H1 (cell line): ENCODE measurements around the gene EXOSC7. TPM values are rescaled to one million over a fixed set of nuclear protein-coding genes. Genes with fewer than 3 reads are reported as not detected.

ENCODE experiments used
- CTCF ChIA-PET: fragments of 300-600 bp; sonication (Branson Sonifier 250); formaldehyde crosslinking; loops from one replicate; lab custom pipeline; 2021; ENCODE audit not compliant: partially characterized antibody; lab: Charles Lee
- POLR2A ChIA-PET: fragments of 300-600 bp; sonication (Branson Sonifier 250); formaldehyde crosslinking; loops from one replicate; lab custom pipeline; 2021; ENCODE audit warnings: inconsistent platforms; ENCODE audit not compliant: partially characterized antibody; lab: Charles Lee
- DNase-seq, 2 experiments: peaks; one replicate each; pipeline versions ENCODE4 v3.0.0 to v3.0.0-alpha.2; 2010 to 2022; ENCODE audit warnings: low spot score in 2 of 2, low read depth in 1 of 2, mixed read lengths in 1 of 2
- FAIRE-seq: peaks from 2 replicates; lab custom pipeline; 2011; peaks lifted over from hg19 to GRCh38; lab: Jason Lieb, UNC
- H2AFZ ChIP-seq: 2 replicates; pipeline ENCODE4 v1.8.1; 2012; ENCODE audit warnings: low read length, inconsistent platforms
- H2AK5ac ChIP-seq: 2 replicates; pipeline ENCODE4 v1.6.1; 2013; ENCODE audit warnings: low read depth, low read length
- H2BK120ac ChIP-seq: replicated peaks from 2 replicates; pipeline ENCODE3; 2013; ENCODE audit warnings: low read depth, low read length, inconsistent platforms
- H2BK12ac ChIP-seq: 2 replicates; pipeline ENCODE4 v1.6.1; 2013; ENCODE audit warnings: low read depth, low read length
- H2BK15ac ChIP-seq: 2 replicates; pipeline ENCODE4 v1.6.1; 2013; ENCODE audit warnings: low read length
- H2BK20ac ChIP-seq: 2 replicates; pipeline ENCODE4 v1.6.1; 2013; ENCODE audit warnings: low read length
- H2BK5ac ChIP-seq: 2 replicates; pipeline ENCODE4 v1.6.1; 2013; ENCODE audit warnings: low read depth, low read length
- H3K14ac ChIP-seq: 2 replicates; pipeline ENCODE4 v1.6.1; 2013; ENCODE audit warnings: inconsistent platforms; ENCODE audit not compliant: insufficient read length
- H3K18ac ChIP-seq: 2 replicates; pipeline ENCODE4 v1.6.1; 2013; ENCODE audit warnings: low read length; ENCODE audit errors: extremely low read depth
- H3K23ac ChIP-seq: 2 replicates; pipeline ENCODE4 v1.6.1; 2013; ENCODE audit warnings: inconsistent platforms; ENCODE audit not compliant: insufficient read length
- H3K23me2 ChIP-seq: 2 replicates; pipeline ENCODE4 v1.6.1; 2013; ENCODE audit warnings: low read depth, low read length
- H3K27ac ChIP-seq: 2 replicates; pipeline ENCODE4 v1.6.1; 2011; ENCODE audit warnings: low read depth, low read length, inconsistent platforms
- H3K27me3 ChIP-seq, 4 experiments: replicated peaks in 1 of 4; 1 replicate in 1 of 4; 2 replicates in 3 of 4; pipeline versions ENCODE4 v1.6.1 to v1.8.1; 2011 to 2013; ENCODE audit warnings: low read length in 3 of 4, mild to moderate bottlenecking in 3 of 4, inconsistent platforms in 2 of 4, mixed read lengths in 2 of 4, moderate library complexity in 1 of 4; ENCODE audit not compliant: control insufficient read depth in 3 of 4, insufficient read depth in 3 of 4; ENCODE audit errors: extremely low read depth in 1 of 4
- H3K36me3 ChIP-seq, 4 experiments: 2 replicates each; pipeline versions ENCODE4 v1.6.1 to v1.8.1; 2011 to 2013; ENCODE audit warnings: mild to moderate bottlenecking in 4 of 4, low read length in 3 of 4, moderate library complexity in 2 of 4, control low read depth in 1 of 4, inconsistent platforms in 1 of 4; ENCODE audit not compliant: insufficient read depth in 4 of 4, control insufficient read depth in 2 of 4
- H3K4ac ChIP-seq: replicated peaks from 2 replicates; pipeline ENCODE3; 2013; ENCODE audit warnings: low read length, low read depth, mixed read lengths, inconsistent platforms; ENCODE audit not compliant: insufficient read length
- H3K4me1 ChIP-seq, 4 experiments: replicated peaks in 1 of 4; 1 replicate in 1 of 4; 2 replicates in 3 of 4; pipeline versions ENCODE4 v1.6.1 to v1.8.1; 2011 to 2013; ENCODE audit warnings: low read length in 3 of 4, inconsistent platforms in 2 of 4, mixed read lengths in 1 of 4; ENCODE audit not compliant: insufficient read depth in 4 of 4, control insufficient read depth in 3 of 4
- H3K4me2 ChIP-seq, 2 experiments: 2 replicates each; pipeline versions ENCODE4 v1.6.1 to v1.8.1; 2011 to 2013; ENCODE audit warnings: low read depth in 2 of 2, low read length in 2 of 2, control low read depth in 1 of 2, inconsistent platforms in 1 of 2, mild to moderate bottlenecking in 1 of 2; ENCODE audit not compliant: insufficient read depth in 1 of 2
- H3K4me3 ChIP-seq, 4 experiments: fragments of 200-600, 300-600 bp in 1 of 4; sonication (generic), shearing (Covaris generic), sonication (Bioruptor Twin) in 1 of 4; 2 replicates each; pipeline versions ENCODE4 v1.5.1 to v1.8.1; 2011 to 2016; ENCODE audit warnings: low read length in 4 of 4, low read depth in 3 of 4, control low read depth in 2 of 4, inconsistent platforms in 2 of 4, mild to moderate bottlenecking in 2 of 4, mixed read lengths in 1 of 4, moderate library complexity in 1 of 4; ENCODE audit not compliant: insufficient read depth in 2 of 4; ENCODE audit errors: extremely low read depth in 1 of 4
- H3K56ac ChIP-seq: replicated peaks from 2 replicates; pipeline ENCODE3; 2013; ENCODE audit warnings: low read depth, mild to moderate bottlenecking, mixed read lengths, low read length, inconsistent platforms; ENCODE audit not compliant: insufficient read length
- H3K79me1 ChIP-seq: 2 replicates; pipeline ENCODE4 v1.6.1; 2013; ENCODE audit warnings: low read depth, low read length, control low read depth
- H3K79me2 ChIP-seq, 2 experiments: 2 replicates each; pipeline versions ENCODE4 v1.6.1 to v1.8.1; 2012 to 2013; ENCODE audit warnings: low read length in 2 of 2, mild to moderate bottlenecking in 2 of 2, inconsistent platforms in 1 of 2; ENCODE audit not compliant: insufficient read depth in 2 of 2, control insufficient read depth in 1 of 2
- H3K9ac ChIP-seq, 4 experiments: replicated peaks in 1 of 4; 1 replicate in 1 of 4; 2 replicates in 3 of 4; pipeline versions ENCODE4 v1.6.1 to v1.8.1; 2011 to 2013; ENCODE audit warnings: low read depth in 3 of 4, low read length in 3 of 4, control low read depth in 2 of 4, mild to moderate bottlenecking in 2 of 4, moderate library complexity in 2 of 4, inconsistent platforms in 1 of 4; ENCODE audit errors: extremely low read depth in 1 of 4
- H3K9me3 ChIP-seq, 2 experiments: 2 replicates each; pipeline versions ENCODE4 v1.6.1 to v1.8.1; 2012 to 2013; ENCODE audit warnings: mild to moderate bottlenecking in 2 of 2, moderate library complexity in 2 of 2, control low read depth in 1 of 2, inconsistent platforms in 1 of 2, low read depth in 1 of 2, low read length in 1 of 2, mixed read lengths in 1 of 2; ENCODE audit not compliant: insufficient read depth in 2 of 2
- H4K20me1 ChIP-seq, 2 experiments: replicated peaks in 1 of 2; 2 replicates each; pipeline versions ENCODE3 to v1.8.1; 2011 to 2013; ENCODE audit warnings: inconsistent platforms in 2 of 2, low read length in 2 of 2, mild to moderate bottlenecking in 1 of 2; ENCODE audit not compliant: insufficient read depth in 2 of 2, control insufficient read depth in 1 of 2
- H4K5ac ChIP-seq: 2 replicates; pipeline ENCODE4 v1.6.1; 2013; ENCODE audit warnings: low read length, low read depth, mixed read lengths, inconsistent platforms; ENCODE audit not compliant: insufficient read length
- H4K8ac ChIP-seq: 2 replicates; pipeline ENCODE4 v1.8.0; 2013; ENCODE audit warnings: mild to moderate bottlenecking, moderate library complexity, low read length, inconsistent platforms; ENCODE audit not compliant: insufficient read depth; ENCODE audit errors: extremely low read depth
- H4K91ac ChIP-seq: replicated peaks from 2 replicates; pipeline ENCODE3; 2013; ENCODE audit warnings: low read length, mixed read lengths, inconsistent platforms; ENCODE audit not compliant: insufficient read length
- JUND ChIP-seq: IDR thresholded peaks from 2 replicates; pipeline ENCODE4 v1.6.1; 2011; ENCODE audit warnings: mild to moderate bottlenecking, improper control_type of control experiment, low read length
- NANOG ChIP-seq: IDR thresholded peaks from 2 replicates; pipeline ENCODE4 v1.6.1; 2011; ENCODE audit warnings: low read length, low read depth, mild to moderate bottlenecking, inconsistent platforms; ENCODE audit not compliant: insufficient read depth, poor library complexity, severe bottlenecking
- NRF1 ChIP-seq: IDR thresholded peaks from 2 replicates; pipeline ENCODE4 v1.6.1; 2011; ENCODE audit warnings: mild to moderate bottlenecking, low read depth, low read length, improper control_type of control experiment
- POU5F1 ChIP-seq: IDR thresholded peaks from 2 replicates; pipeline ENCODE4 v1.6.1; 2011; ENCODE audit warnings: low read depth, mild to moderate bottlenecking, low read length, moderate library complexity
- RBBP5 ChIP-seq: IDR thresholded peaks from 2 replicates; pipeline ENCODE4 v1.7.1; 2012; ENCODE audit warnings: low read depth, mild to moderate bottlenecking, inconsistent platforms, low read length, moderate library complexity, borderline replicate concordance
- RFX5 ChIP-seq: IDR thresholded peaks from 2 replicates; pipeline ENCODE4 v1.6.1; 2011; ENCODE audit warnings: low read depth, low read length, improper control_type of control experiment, borderline replicate concordance
- SIRT6 ChIP-seq: IDR thresholded peaks from one replicate; pipeline ENCODE4 v1.7.1; 2012; ENCODE audit warnings: low read length, inconsistent platforms
- SP2 ChIP-seq: IDR thresholded peaks from 2 replicates; pipeline ENCODE4 v1.6.1; 2012; ENCODE audit warnings: mild to moderate bottlenecking, low read length, inconsistent platforms
- SUZ12 ChIP-seq: fragments of 200-600 bp; sonication (generic); IDR thresholded peaks from 2 replicates; pipeline ENCODE4 v1.6.1; 2012; ENCODE audit warnings: mild to moderate bottlenecking, inconsistent platforms, low read length, moderate library complexity, mixed read lengths
- YY1 ChIP-seq: IDR thresholded peaks from 2 replicates; pipeline ENCODE4 v1.6.1; 2011; ENCODE audit warnings: low read depth, mild to moderate bottlenecking, low read length
- WGBS, 2 experiments: shearing (Covaris generic) in 1 of 2; methylation state at CpG; one replicate each; pipeline versions ENCODE4 v1.1.6 to v1.1.7; 2013 to 2015; ENCODE audit warnings: low lambda C conversion rate in 2 of 2, mixed read lengths in 2 of 2, inconsistent platforms in 1 of 2, low coverage in 1 of 2, missing lambda C conversion rate in 1 of 2; ENCODE audit not compliant: insufficient replicate concordance in 2 of 2, insufficient coverage in 1 of 2, insufficient read length in 1 of 2; ENCODE audit errors: extremely low coverage in 1 of 2, missing lambda C conversion rate in 1 of 2; 5-methylcytosine and 5-hydroxymethylcytosine counted together
- polyA plus RNA-seq, 7 experiments: library from polyadenylated mRNA; depleted of rRNA in 3 of 7; stranded (reverse) in 5 of 7; unstranded in 2 of 7; fragments of >200 nt in 5 of 7; fragments of 200-250 nt in 2 of 7; gene quantifications; 1 replicate in 5 of 7; 2 replicates in 1 of 7; 4 replicates in 1 of 7; pipeline versions ENCODE4 v1.2.1 to v1.2.3, GENCODE V29; 2011 to 2013; ENCODE audit warnings: missing spikeins in 2 of 7, mixed read lengths in 2 of 7
- total RNA-seq: library from RNA; stranded (reverse); fragmentation: NEBNext Ultra II Directional; extraction: Animal tissue kit (Norgen Biotek cat#: 25700); gene quantifications from 2 replicates; pipeline ENCODE4 v1.2.1, GENCODE V29; 2021
- TF ChIP-seq, protein P1 (sequence below): IDR thresholded peaks from 2 replicates; pipeline ENCODE4 v1.6.1; 2011; ENCODE audit warnings: low read length, improper control_type of control experiment

The EXOSC7 gene
- total and polyA plus RNA-seq, 2 of the 8 experiments (the other 6 are each of a cell fraction or from before 2014, with no cell fraction given), result 92.7 to 94.5 TPM

DNA sequence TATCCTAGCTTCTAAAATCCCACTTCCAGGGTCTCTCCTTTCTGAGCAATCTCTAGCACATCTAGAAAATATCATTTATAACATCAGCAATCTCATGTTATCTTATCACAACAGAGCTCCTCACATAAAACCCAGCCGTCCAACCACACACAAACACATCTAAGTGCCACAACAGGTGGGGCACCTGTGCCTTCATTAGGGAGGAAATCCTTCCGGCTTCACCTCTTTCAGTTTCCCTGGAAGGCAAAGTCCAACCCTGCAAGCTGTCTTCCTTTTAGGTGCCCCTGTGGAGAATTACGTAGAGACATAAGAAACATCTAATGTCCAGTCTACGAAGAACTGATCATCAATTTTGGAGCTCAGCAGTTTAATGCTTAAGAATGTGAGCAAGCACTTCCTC, 1.6 kb upstream of the EXOSC7 start:
- no peak for DNase-seq
- Histone ChIP-seq H3K27ac (no peak overlapping the region), H3K9ac (peak overlapping the region in 1 of 4 experiments; percentile 29; a peak in 2 of 7 replicates)

More for the DNA sequence above, 1.6 kb upstream of the EXOSC7 start:
- Histone ChIP-seq H2BK15ac (no peak overlapping the region), H3K36me3 (no peaks in the 10 kb centered on the region; a peak in 1 of 8 replicates), H3K4me1 (peaks cover 0 to 11% (median 4%) of the 10 kb centered on the region in 4 experiments; a peak in 5 of 7 replicates), H4K20me1 (peaks cover 4 to 6% of the 10 kb centered on the region in 2 experiments), H4K5ac (no peak overlapping the region), H4K8ac (no peak overlapping the region), H2BK12ac (no peak overlapping the region), H3K4me3 (peak overlapping the region; percentile 63 to 99 (median 90); a peak in 7 of 8 replicates), H3K27me3 (no peaks in the 10 kb centered on the region), H2BK20ac (no peak overlapping the region), H3K9me3 (no peaks in the 10 kb centered on the region), H3K79me2 (peaks cover 17 to 91% of the 10 kb centered on the region in 2 experiments), H3K79me1 (peaks cover 20% of the 10 kb centered on the region), H3K4ac (no peak overlapping the region), H4K91ac (no peak overlapping the region), H2BK5ac (no peak overlapping the region), H3K23me2 (no peaks in the 10 kb centered on the region; the same call in 1 of the 2 replicates), H2AFZ (no peak overlapping the region), H2BK120ac (no peak overlapping the region), H3K14ac (no peak overlapping the region), H3K4me2 (peak overlapping the region; percentile 75 to 90), H3K56ac (no peak overlapping the region), H3K23ac (no peak overlapping the region), H2AK5ac (no peak overlapping the region), H3K18ac (no peak overlapping the region)
- WGBS, 2 experiments, result 90% methylated on average over 4 of the region's 4 CpGs; no CpG with 5 or more reads in 1 of the 2 experiments
- TF ChIP-seq JUND, result no peak
- TF ChIP-seq, protein P1, sequence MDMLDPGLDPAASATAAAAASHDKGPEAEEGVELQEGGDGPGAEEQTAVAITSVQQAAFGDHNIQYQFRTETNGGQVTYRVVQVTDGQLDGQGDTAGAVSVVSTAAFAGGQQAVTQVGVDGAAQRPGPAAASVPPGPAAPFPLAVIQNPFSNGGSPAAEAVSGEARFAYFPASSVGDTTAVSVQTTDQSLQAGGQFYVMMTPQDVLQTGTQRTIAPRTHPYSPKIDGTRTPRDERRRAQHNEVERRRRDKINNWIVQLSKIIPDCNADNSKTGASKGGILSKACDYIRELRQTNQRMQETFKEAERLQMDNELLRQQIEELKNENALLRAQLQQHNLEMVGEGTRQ, result no peak
- TF ChIP-seq NRF1, result no peak
- TF ChIP-seq RBBP5, result no peak
- TF ChIP-seq SP2, result no peak
- no peak for TF ChIP-seq NANOG
- no peak for TF ChIP-seq POU5F1
- no peak for TF ChIP-seq RFX5
- TF ChIP-seq SIRT6, result no peak
- no peak for TF ChIP-seq YY1
- no peak for TF ChIP-seq SUZ12
- no peak for FAIRE-seq
- ChIA-PET POLR2A (interaction anchor here (0.8 to 5.8 kb wide), 5 partner anchors 12 to 47 kb away, joined by 3 to 48 read pairs (median 6); no protein-coding TSS in a partner anchor), CTCF (interaction anchor here (0.7 to 1.6 kb wide), 4 partner anchors 9 to 48 kb away, joined by 3 to 4 read pairs (median 4); no protein-coding TSS in a partner anchor)
